Right lobe of liver (tissue), 4 donors: ENCODE results near the gene POP4.

Experiments
- POLR2A ChIP-seq: fragments of 450-650 bp; IDR thresholded peaks from one replicate; pipeline ENCODE4 v1.6.1; 2017; ENCODE audit warnings: antibody characterized with exemption, mild to moderate bottlenecking
- TF ChIP-seq, protein P1 (sequence below), 4 donors: fragments of 200-600 bp in 3 of 4; fragments of 450-650 bp in 1 of 4; IDR thresholded peaks; one replicate each; pipeline versions ENCODE4 v1.5.1 to v1.8.0; 2016 to 2022; ENCODE audit warnings: antibody characterized with exemption in 4 of 4, mild to moderate bottlenecking in 2 of 4
- donor health status: DM: no; HTN: no; CAD: no.
- donor health status: DM: no; HTN: no; CAD: no.
- donor health status: DM: no; HTN: yes; CAD: no.

- TF ChIP-seq, protein P1, sequence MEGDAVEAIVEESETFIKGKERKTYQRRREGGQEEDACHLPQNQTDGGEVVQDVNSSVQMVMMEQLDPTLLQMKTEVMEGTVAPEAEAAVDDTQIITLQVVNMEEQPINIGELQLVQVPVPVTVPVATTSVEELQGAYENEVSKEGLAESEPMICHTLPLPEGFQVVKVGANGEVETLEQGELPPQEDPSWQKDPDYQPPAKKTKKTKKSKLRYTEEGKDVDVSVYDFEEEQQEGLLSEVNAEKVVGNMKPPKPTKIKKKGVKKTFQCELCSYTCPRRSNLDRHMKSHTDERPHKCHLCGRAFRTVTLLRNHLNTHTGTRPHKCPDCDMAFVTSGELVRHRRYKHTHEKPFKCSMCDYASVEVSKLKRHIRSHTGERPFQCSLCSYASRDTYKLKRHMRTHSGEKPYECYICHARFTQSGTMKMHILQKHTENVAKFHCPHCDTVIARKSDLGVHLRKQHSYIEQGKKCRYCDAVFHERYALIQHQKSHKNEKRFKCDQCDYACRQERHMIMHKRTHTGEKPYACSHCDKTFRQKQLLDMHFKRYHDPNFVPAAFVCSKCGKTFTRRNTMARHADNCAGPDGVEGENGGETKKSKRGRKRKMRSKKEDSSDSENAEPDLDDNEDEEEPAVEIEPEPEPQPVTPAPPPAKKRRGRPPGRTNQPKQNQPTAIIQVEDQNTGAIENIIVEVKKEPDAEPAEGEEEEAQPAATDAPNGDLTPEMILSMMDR (IDR thresholded peaks at IDR 0.05): no peak
- no peak for TF ChIP-seq POLR2A
Measured at GRCh38 chr19:29623726-29624488, 17.8 kb downstream of the POP4 start.
